Measurements from ENCODE around the gene STPG1.

- TF ChIP-seq CTCF (optimal IDR thresholded peaks at IDR 0.05 in 1 of 3, IDR thresholded peaks at IDR 0.05 in 1 of 3, conservative IDR thresholded peaks at IDR 0.05 in 1 of 3; ENCODE audit: extremely low read depth in 1 of 3, insufficient read depth in 2 of 3, low read length in 3 of 3) (no peak), EZH2 (IDR thresholded peaks at IDR 0.05; ENCODE audit: low read length) (no peak)
Measured at GRCh38 chr1:24435782-24436365, 22.3 kb upstream of the STPG1 start.
